Measurements from ENCODE around the gene C7orf25.

DNA sequence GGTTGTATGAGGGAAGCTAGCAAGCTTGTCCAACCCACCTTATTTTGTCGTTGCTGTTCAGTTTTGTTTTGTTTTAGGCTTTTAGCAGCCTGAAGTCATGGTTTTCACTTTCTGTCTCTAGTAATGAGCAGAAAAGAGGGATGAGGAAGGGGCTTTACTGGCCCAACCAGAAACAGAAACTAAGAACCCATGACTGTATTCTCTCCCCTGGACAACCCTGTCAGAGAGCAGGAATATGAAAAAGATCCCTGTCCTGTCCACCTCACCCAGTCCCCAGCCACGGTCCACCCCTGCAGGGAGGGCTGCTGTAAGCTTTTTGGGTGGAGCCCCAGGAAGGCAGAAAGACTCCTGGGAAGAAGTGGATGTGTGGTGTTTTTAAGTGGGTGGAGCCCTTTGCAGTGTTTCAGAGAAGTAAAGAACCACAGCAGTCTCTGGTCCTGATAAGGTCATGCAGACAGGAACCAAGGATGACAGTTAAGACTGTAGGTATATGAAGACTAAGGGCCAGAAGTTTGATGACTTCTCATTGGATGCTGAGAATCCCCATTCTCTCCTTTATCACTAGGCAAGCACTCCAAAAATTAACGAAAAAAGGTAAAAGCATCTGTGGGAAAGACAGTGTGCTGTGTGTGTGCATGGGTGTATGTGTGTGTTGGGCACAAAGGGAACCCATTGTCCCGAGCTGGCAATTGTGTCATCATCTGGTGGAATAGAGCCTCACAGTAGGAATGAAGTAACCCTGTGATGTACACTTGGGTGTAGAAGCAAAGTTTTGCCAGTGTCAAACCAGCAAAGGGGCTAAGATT, 34.2 kb upstream of the C7orf25 start:
- no peak for TF ChIP-seq EZH2 (IDR thresholded peaks at IDR 0.05; ENCODE audit: low read length, unreplicated experiment)
- TF ChIP-seq, protein P1, sequence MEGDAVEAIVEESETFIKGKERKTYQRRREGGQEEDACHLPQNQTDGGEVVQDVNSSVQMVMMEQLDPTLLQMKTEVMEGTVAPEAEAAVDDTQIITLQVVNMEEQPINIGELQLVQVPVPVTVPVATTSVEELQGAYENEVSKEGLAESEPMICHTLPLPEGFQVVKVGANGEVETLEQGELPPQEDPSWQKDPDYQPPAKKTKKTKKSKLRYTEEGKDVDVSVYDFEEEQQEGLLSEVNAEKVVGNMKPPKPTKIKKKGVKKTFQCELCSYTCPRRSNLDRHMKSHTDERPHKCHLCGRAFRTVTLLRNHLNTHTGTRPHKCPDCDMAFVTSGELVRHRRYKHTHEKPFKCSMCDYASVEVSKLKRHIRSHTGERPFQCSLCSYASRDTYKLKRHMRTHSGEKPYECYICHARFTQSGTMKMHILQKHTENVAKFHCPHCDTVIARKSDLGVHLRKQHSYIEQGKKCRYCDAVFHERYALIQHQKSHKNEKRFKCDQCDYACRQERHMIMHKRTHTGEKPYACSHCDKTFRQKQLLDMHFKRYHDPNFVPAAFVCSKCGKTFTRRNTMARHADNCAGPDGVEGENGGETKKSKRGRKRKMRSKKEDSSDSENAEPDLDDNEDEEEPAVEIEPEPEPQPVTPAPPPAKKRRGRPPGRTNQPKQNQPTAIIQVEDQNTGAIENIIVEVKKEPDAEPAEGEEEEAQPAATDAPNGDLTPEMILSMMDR (conservative IDR thresholded peaks at IDR 0.05; ENCODE audit: low read depth, low read length), result no peak
- TF ChIP-seq EZH2phosphoT487 (IDR thresholded peaks at IDR 0.05; ENCODE audit: borderline replicate concordance, low read length), result no peak

Measured in PC-3 (cell line).